Measurements from ENCODE around the gene BLM. TPM values are rescaled to one million over a fixed set of nuclear protein-coding genes. Genes with fewer than 3 reads are reported as not detected.

BLM gene
- total and polyA plus RNA-seq, 4 donors: 2.2 to 8.7 (median 3.8) TPM

DNA sequence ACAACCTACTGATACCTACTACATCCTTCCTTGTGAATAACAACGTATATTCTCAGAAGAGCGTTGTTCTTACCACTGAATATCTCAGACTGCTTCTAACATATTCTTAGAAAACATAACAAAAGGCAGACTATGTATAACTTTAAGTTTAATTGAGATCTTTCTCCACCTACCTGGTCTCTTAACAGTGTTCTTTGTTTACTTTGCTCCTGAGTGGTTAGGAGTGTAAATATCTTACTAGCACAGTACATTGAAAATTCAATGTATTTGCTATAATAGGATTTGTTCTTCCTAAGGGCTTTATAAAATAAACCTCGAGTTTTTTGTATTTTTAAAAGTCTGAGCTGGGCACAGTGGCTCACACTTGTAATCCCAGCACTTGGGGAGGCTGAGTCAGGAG is 7.9 kb upstream of the BLM start:
- Histone ChIP-seq H3K27me3 (ENCODE audit: control insufficient read depth in 3 of 3, insufficient read depth in 3 of 3, low read length in 2 of 3) (no peaks in the 10 kb centered on the region), H3K27ac (ENCODE audit: low read depth in 1 of 2, low read length in 1 of 2) (no peak overlapping the region), H3K36me3 (ENCODE audit: control insufficient read depth in 4 of 4, insufficient read depth in 4 of 4, low read length in 4 of 4) (no peaks in the 10 kb centered on the region), H3K9ac (ENCODE audit: insufficient read depth in 1 of 2, low read length in 2 of 2) (no peak overlapping the region), H3K4me1 (ENCODE audit: control insufficient read depth in 5 of 5, insufficient read depth in 5 of 5, low read length in 5 of 5) (peaks cover 0 to 3% (median 0%) of the 10 kb centered on the region in 5 donors), H3K9me3 (ENCODE audit: control insufficient read depth in 4 of 4, insufficient read depth in 3 of 4, low read length in 3 of 4) (no peaks in the 10 kb centered on the region), H3K4me3 (no peak overlapping the region)
- ATAC-seq (ENCODE audit: insufficient read depth, low FRiP score): no peak
- TF ChIP-seq, protein P1, sequence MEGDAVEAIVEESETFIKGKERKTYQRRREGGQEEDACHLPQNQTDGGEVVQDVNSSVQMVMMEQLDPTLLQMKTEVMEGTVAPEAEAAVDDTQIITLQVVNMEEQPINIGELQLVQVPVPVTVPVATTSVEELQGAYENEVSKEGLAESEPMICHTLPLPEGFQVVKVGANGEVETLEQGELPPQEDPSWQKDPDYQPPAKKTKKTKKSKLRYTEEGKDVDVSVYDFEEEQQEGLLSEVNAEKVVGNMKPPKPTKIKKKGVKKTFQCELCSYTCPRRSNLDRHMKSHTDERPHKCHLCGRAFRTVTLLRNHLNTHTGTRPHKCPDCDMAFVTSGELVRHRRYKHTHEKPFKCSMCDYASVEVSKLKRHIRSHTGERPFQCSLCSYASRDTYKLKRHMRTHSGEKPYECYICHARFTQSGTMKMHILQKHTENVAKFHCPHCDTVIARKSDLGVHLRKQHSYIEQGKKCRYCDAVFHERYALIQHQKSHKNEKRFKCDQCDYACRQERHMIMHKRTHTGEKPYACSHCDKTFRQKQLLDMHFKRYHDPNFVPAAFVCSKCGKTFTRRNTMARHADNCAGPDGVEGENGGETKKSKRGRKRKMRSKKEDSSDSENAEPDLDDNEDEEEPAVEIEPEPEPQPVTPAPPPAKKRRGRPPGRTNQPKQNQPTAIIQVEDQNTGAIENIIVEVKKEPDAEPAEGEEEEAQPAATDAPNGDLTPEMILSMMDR (IDR thresholded peaks at IDR 0.05; ENCODE audit: control extremely low read depth, extremely low read depth): no peak
- WGBS, 2 donors: 66 to 79% methylated on average over 3 of the region's 3 CpGs
- DNase-seq: peak in 2 of 3 donors; percentile 15 to 32

DNA sequence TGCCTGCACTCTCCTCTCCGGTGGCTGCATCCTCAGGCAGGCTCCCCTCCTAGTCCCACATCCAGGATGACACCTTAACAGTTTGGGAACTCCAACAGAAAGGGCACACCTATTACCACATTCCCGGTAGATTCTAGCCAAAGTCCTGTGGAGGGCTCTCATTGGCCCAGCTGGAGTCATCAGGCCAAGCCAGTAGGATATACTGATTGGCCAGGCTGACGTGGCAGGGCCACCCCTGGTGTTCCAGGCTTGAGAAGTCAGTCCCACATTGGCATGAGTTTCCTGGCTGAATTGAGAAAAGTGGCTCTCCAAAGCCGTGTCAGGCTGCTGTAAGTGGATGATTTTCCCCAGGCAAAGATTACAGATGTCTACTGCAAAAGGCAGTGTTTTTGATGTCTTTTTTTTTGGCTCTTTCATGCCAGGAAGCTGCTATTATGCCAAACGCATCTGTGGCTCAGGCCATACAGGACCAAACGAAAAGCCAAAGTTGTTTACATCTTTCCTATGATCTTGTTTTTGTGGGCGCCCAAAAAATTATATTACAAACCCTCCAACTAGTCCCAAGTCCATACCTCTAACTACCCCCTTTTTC is 6.6 kb upstream of the BLM start:
- WGBS, 2 donors: 69 to 84% methylated on average over 7 of the region's 7 CpGs
- Histone ChIP-seq H3K27ac (ENCODE audit: low read depth in 1 of 2, low read length in 1 of 2) (no peak overlapping the region), H3K36me3 (ENCODE audit: control insufficient read depth in 4 of 4, insufficient read depth in 4 of 4, low read length in 4 of 4) (no peaks in the 10 kb centered on the region), H3K4me3 (no peak overlapping the region), H3K4me1 (ENCODE audit: control insufficient read depth in 5 of 5, insufficient read depth in 5 of 5, low read length in 5 of 5) (peaks cover 0 to 3% (median 0%) of the 10 kb centered on the region in 5 donors), H3K27me3 (ENCODE audit: control insufficient read depth in 3 of 3, insufficient read depth in 3 of 3, low read length in 2 of 3) (no peaks in the 10 kb centered on the region), H3K9ac (ENCODE audit: insufficient read depth in 1 of 2, low read length in 2 of 2) (no peak overlapping the region), H3K9me3 (ENCODE audit: control insufficient read depth in 4 of 4, insufficient read depth in 3 of 4, low read length in 3 of 4) (no peaks in the 10 kb centered on the region)
- TF ChIP-seq, protein P1 (IDR thresholded peaks at IDR 0.05; ENCODE audit: control extremely low read depth, extremely low read depth): no peak
- peak; percentile 81 for ATAC-seq (ENCODE audit: insufficient read depth, low FRiP score)
- DNase-seq: no peak

DNA sequence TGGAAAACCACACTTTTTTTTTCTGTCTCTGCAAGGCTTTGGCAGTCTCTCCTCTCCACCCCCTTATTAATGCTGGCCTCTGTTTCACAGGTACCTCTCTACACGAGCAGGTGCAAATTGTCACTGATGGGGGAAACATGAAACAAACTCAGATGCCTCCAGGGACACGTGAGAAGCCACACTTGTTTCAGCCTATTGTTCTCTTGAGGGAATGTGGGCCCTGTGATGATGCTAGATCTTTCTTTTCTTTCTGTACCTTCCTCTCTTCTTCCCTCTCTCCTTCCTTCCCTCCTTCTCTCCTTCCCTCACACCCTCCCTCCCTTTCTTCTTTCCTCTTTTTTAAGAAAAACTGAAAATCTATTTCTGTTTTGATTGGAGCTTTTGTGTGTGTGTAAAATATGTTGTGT is 5.7 kb upstream of the BLM start:
- DNase-seq: no peak
- TF ChIP-seq, protein P1 (IDR thresholded peaks at IDR 0.05; ENCODE audit: control extremely low read depth, extremely low read depth): no peak
- Histone ChIP-seq H3K36me3 (ENCODE audit: control insufficient read depth in 4 of 4, insufficient read depth in 4 of 4, low read length in 4 of 4) (no peaks in the 10 kb centered on the region), H3K4me3 (no peak overlapping the region), H3K9ac (ENCODE audit: insufficient read depth in 1 of 2, low read length in 2 of 2) (no peak overlapping the region), H3K9me3 (ENCODE audit: control insufficient read depth in 4 of 4, insufficient read depth in 3 of 4, low read length in 3 of 4) (no peaks in the 10 kb centered on the region), H3K4me1 (ENCODE audit: control insufficient read depth in 5 of 5, insufficient read depth in 5 of 5, low read length in 5 of 5) (peaks cover 0 to 3% (median 2%) of the 10 kb centered on the region in 5 donors), H3K27me3 (ENCODE audit: control insufficient read depth in 3 of 3, insufficient read depth in 3 of 3, low read length in 2 of 3) (no peaks in the 10 kb centered on the region), H3K27ac (ENCODE audit: low read depth in 1 of 2, low read length in 1 of 2) (no peak overlapping the region)
- no peak for ATAC-seq (ENCODE audit: insufficient read depth, low FRiP score)
- WGBS, 2 donors: 71 to 76% methylated on average over 2 of the region's 2 CpGs

DNA sequence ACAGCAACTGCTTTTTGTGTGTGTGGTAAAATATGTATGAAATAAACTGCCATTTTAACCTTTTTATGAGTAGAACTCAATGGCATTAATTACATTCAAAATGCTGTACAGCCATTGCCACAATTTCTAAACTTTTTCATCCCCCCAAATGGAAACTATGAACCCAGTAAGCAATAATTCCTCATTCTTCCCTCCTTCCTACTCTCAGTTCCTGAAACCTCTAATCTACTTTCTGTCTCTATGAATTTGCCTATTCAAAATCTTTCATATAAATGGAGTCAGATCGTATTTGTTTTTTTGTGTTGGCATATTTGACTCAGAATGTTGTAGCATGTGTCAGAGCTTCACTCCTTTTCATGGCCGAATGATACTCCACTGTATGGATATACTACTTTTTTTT is 5.3 kb upstream of the BLM start:
- no peaks in the 10 kb centered on the region for H3K36me3 ChIP-seq (ENCODE audit: control insufficient read depth in 4 of 4, insufficient read depth in 4 of 4, low read length in 4 of 4)
- H3K27ac ChIP-seq (ENCODE audit: low read depth in 1 of 2, low read length in 1 of 2): no peak overlapping the region
- H3K27me3 ChIP-seq (ENCODE audit: control insufficient read depth in 3 of 3, insufficient read depth in 3 of 3, low read length in 2 of 3): no peaks in the 10 kb centered on the region
- no peak for DNase-seq
- H3K4me1 ChIP-seq (ENCODE audit: control insufficient read depth in 5 of 5, insufficient read depth in 5 of 5, low read length in 5 of 5): peaks cover 0 to 3% (median 3%) of the 10 kb centered on the region in 5 donors
- H3K9ac ChIP-seq (ENCODE audit: insufficient read depth in 1 of 2, low read length in 2 of 2): no peak overlapping the region
- TF ChIP-seq, protein P1 (IDR thresholded peaks at IDR 0.05; ENCODE audit: control extremely low read depth, extremely low read depth): no peak
- 86 to 88% methylated on average over 2 of the region's 2 CpGs for WGBS, 2 donors
- H3K4me3 ChIP-seq: no peak overlapping the region
- ATAC-seq (ENCODE audit: insufficient read depth, low FRiP score): no peak
- no peaks in the 10 kb centered on the region for H3K9me3 ChIP-seq (ENCODE audit: control insufficient read depth in 4 of 4, insufficient read depth in 3 of 4, low read length in 3 of 4)

Measured in lung (tissue), 12 donors.